Caki2 (cell line): ENCODE results near the gene HES3. TPM values are rescaled to one million over a fixed set of nuclear protein-coding genes. Genes with fewer than 3 reads are reported as not detected.

Experiments
- DNase-seq: peaks from one replicate; pipeline ENCODE4 v3.0.0-alpha.2; 2015; ENCODE audit warnings: low read depth
- in situ Hi-C: cut with HindIII; loops from 2 replicates; pipeline ENCODE4 v1.10.0; 2016; ENCODE audit warnings: low sequenced_read_pairs, low pct_unique_long_range_greater_than_20kb, mixed read lengths
- total RNA-seq: library from RNA; depleted of rRNA; stranded (reverse); fragments of >200 nt; shearing (Covaris generic); gene quantifications from 2 replicates; pipeline ENCODE4 v1.2.3, GENCODE V29; 2014; ENCODE audit warnings: low replicate concordance; rRNA removed

The HES3 gene
- not detected in 2 replicates for total RNA-seq

GRCh38 chr1:6243993-6244392, at the start of gene HES3:
Gene HES3 (plus strand): TSS chr1:6244179. CDS start chr1:6244366, 187 bp downstream.
- DNase-seq: no peak
- in situ Hi-C loops: no loop called here

GRCh38 chr1:6197746-6198427, 46.1 kb upstream of the HES3 start:
- no peak for DNase-seq
- in situ Hi-C loops: no loop called here

- DNase-seq: no peak
- in situ Hi-C loops: no loop called here
Observed at GRCh38 chr1:6198646-6199297, 45.2 kb upstream of the HES3 start.

- in situ Hi-C loops: no loop called here
Observed at GRCh38 chr1:6199298-6200187, 44.4 kb upstream of the HES3 start, which contains the start of gene RPL22. Gene RPL22 (minus strand): TSS chr1:6199595. CDS start chr1:6199573, 22 bp downstream.

GRCh38 chr1:6200188-6200809, 43.7 kb upstream of the HES3 start:
- no peak for DNase-seq
- in situ Hi-C loops: no loop called here

More at GRCh38 chr1:6199298-6200187, 44.4 kb upstream of the HES3 start, which contains the start of gene RPL22:
- peak; percentile 98 for DNase-seq

- no peak for DNase-seq
- in situ Hi-C loops: no loop called here
Observed at GRCh38 chr1:6202256-6202655, 41.7 kb upstream of the HES3 start.

GRCh38 chr1:6205849-6206519, 38.0 kb upstream of the HES3 start, which contains the start of gene RNF207:
Gene RNF207 (plus strand): TSS chr1:6206119. CDS start chr1:6206536, 417 bp downstream.
- in situ Hi-C loops: no loop called here
- peak; percentile 90 for DNase-seq

GRCh38 chr1:6206520-6206855, 37.5 kb upstream of the HES3 start:
- DNase-seq: no peak
- in situ Hi-C loops: no loop called here

- DNase-seq: no peak
- in situ Hi-C loops: no loop called here
Observed at GRCh38 chr1:6207075-6207885, 36.7 kb upstream of the HES3 start.

GRCh38 chr1:6207921-6208320, 36.1 kb upstream of the HES3 start:
- no peak for DNase-seq
- in situ Hi-C loops: no loop called here

- in situ Hi-C loops: no loop called here
- DNase-seq: no peak
Observed at GRCh38 chr1:6208723-6209660, 35.0 kb upstream of the HES3 start.

GRCh38 chr1:6209661-6210580, 34.1 kb upstream of the HES3 start:
- in situ Hi-C loops: no loop called here

GRCh38 chr1:6210591-6211355, 33.2 kb upstream of the HES3 start:
- in situ Hi-C loops: no loop called here
- no peak for DNase-seq

More at GRCh38 chr1:6209661-6210580, 34.1 kb upstream of the HES3 start:
- DNase-seq: no peak

- in situ Hi-C loops: no loop called here
- DNase-seq: no peak
Observed at GRCh38 chr1:6211731-6212130, 32.2 kb upstream of the HES3 start.
